Measurements from ENCODE around the gene TRAPPC2.
"Not testable (repeated sequence)": the region's sequence is repeated elsewhere in the genome, so short reads cannot be mapped to it uniquely, and the experiment has no call there.

TRAPPC2 gene

GRCh38 chrX:13730523-13730922, 3.9 kb downstream of the TRAPPC2 start:
- not testable (repeated sequence) for H3K4me3 Mint-ChIP-seq; H3K27ac Mint-ChIP-seq; H3K27me3 Mint-ChIP-seq; ATAC-seq (replicated peaks); H3K9me3 Mint-ChIP-seq; DNase-seq
- Mint-ChIP-seq H3K4me1 (peaks cover 44 to 55% of the 10 kb centered on the region in 2 donors), H3K36me3 (peaks cover 31 to 54% of the 10 kb centered on the region in 2 donors)

- H3K4me3 Mint-ChIP-seq; H3K27me3 Mint-ChIP-seq; DNase-seq; ATAC-seq (replicated peaks); H3K9me3 Mint-ChIP-seq: not testable (repeated sequence)
- Mint-ChIP-seq H3K36me3 (peaks cover 38 to 79% of the 10 kb centered on the region in 2 donors), H3K4me1 (peaks cover 40 to 52% of the 10 kb centered on the region in 2 donors), H3K27ac (peak overlapping the region; percentile 42)
Observed at GRCh38 chrX:13726583-13726982, 7.8 kb downstream of the TRAPPC2 start.

- not testable (repeated sequence) for H3K4me3 Mint-ChIP-seq, DNase-seq, H3K27ac Mint-ChIP-seq
Observed at GRCh38 chrX:13724878-13725277, 9.5 kb downstream of the TRAPPC2 start.

GRCh38 chrX:13721819-13722519, 12.5 kb downstream of the TRAPPC2 start:
- Mint-ChIP-seq H3K4me3 (no peak overlapping the region), H3K27me3 (peaks cover 0 to 3% of the 10 kb centered on the region in 2 donors), H3K36me3 (peaks cover 27 to 83% of the 10 kb centered on the region in 2 donors), H3K27ac (no peak overlapping the region), H3K4me1 (peaks cover 34 to 36% of the 10 kb centered on the region in 2 donors), H3K9me3 (peaks cover 2 to 4% of the 10 kb centered on the region in 2 donors)
- DNase-seq: no peak
- no peak for ATAC-seq (replicated peaks)

More at GRCh38 chrX:13724878-13725277, 9.5 kb downstream of the TRAPPC2 start:
- ATAC-seq (replicated peaks); H3K9me3 Mint-ChIP-seq; H3K27me3 Mint-ChIP-seq: not testable (repeated sequence)
- peaks cover 37 to 84% of the 10 kb centered on the region in 2 donors for H3K36me3 Mint-ChIP-seq
- H3K4me1 Mint-ChIP-seq: peaks cover 42 to 52% of the 10 kb centered on the region in 2 donors

- H3K9me3 Mint-ChIP-seq: no peaks in the 10 kb centered on the region
- H3K4me3 Mint-ChIP-seq: no peak overlapping the region
- no peaks in the 10 kb centered on the region for H3K27me3 Mint-ChIP-seq
- peaks cover 24 to 80% of the 10 kb centered on the region in 2 donors for H3K36me3 Mint-ChIP-seq
- H3K4me1 Mint-ChIP-seq: peaks cover 30% of the 10 kb centered on the region in 2 donors
- no peak for DNase-seq
- no peak for ATAC-seq (replicated peaks)
- no peak overlapping the region for H3K27ac Mint-ChIP-seq
Observed at GRCh38 chrX:13721371-13721770, 13.0 kb downstream of the TRAPPC2 start.

- H3K27ac Mint-ChIP-seq: no peak overlapping the region
- H3K4me3 Mint-ChIP-seq: no peak overlapping the region
Observed at GRCh38 chrX:13719192-13719856, 15.1 kb downstream of the TRAPPC2 start.

GRCh38 chrX:13717700-13718472, 16.5 kb downstream of the TRAPPC2 start:
- peaks cover 12 to 62% of the 10 kb centered on the region in 2 donors for H3K36me3 Mint-ChIP-seq
- H3K27me3 Mint-ChIP-seq: no peaks in the 10 kb centered on the region
- ATAC-seq (replicated peaks) (no peak), DNase-seq (no peak)
- no peak overlapping the region for H3K4me3 Mint-ChIP-seq
- H3K27ac Mint-ChIP-seq: no peak overlapping the region
- H3K4me1 Mint-ChIP-seq: peaks cover 11 to 14% of the 10 kb centered on the region in 2 donors
- no peaks in the 10 kb centered on the region for H3K9me3 Mint-ChIP-seq

More at GRCh38 chrX:13719192-13719856, 15.1 kb downstream of the TRAPPC2 start:
- ATAC-seq (replicated peaks) (no peak), DNase-seq (no peak)
- Mint-ChIP-seq H3K4me1 (peaks cover 19 to 21% of the 10 kb centered on the region in 2 donors), H3K9me3 (no peaks in the 10 kb centered on the region), H3K27me3 (no peaks in the 10 kb centered on the region), H3K36me3 (peaks cover 17 to 73% of the 10 kb centered on the region in 2 donors)

GRCh38 chrX:13716905-13717304, 17.5 kb downstream of the TRAPPC2 start:
- Mint-ChIP-seq H3K4me3 (peak overlapping the region in 1 of 2 donors; percentile 8), H3K4me1 (peaks cover 6 to 9% of the 10 kb centered on the region in 2 donors), H3K9me3 (no peaks in the 10 kb centered on the region), H3K36me3 (peaks cover 8 to 56% of the 10 kb centered on the region in 2 donors), H3K27ac (no peak overlapping the region), H3K27me3 (no peaks in the 10 kb centered on the region)
- DNase-seq: no peak
- no peak for ATAC-seq (replicated peaks)

- Mint-ChIP-seq H3K4me1 (peaks cover 6 to 12% of the 10 kb centered on the region in 2 donors), H3K27me3 (no peaks in the 10 kb centered on the region), H3K4me3 (no peak overlapping the region), H3K27ac (no peak overlapping the region), H3K9me3 (no peaks in the 10 kb centered on the region), H3K36me3 (peaks cover 11 to 58% of the 10 kb centered on the region in 2 donors)
- ATAC-seq (replicated peaks): no peak
- DNase-seq: no peak
Observed at GRCh38 chrX:13716455-13716854, 18.0 kb downstream of the TRAPPC2 start.

- ATAC-seq (replicated peaks) (no peak), DNase-seq (no peak)
- Mint-ChIP-seq H3K4me3 (no peak overlapping the region), H3K4me1 (peaks cover 5 to 6% of the 10 kb centered on the region in 2 donors), H3K27me3 (no peaks in the 10 kb centered on the region), H3K27ac (no peak overlapping the region), H3K9me3 (no peaks in the 10 kb centered on the region), H3K36me3 (peaks cover 17 to 47% of the 10 kb centered on the region in 2 donors)
Observed at GRCh38 chrX:13711141-13711540, 23.3 kb downstream of the TRAPPC2 start.

- H3K36me3 Mint-ChIP-seq: peaks cover 14 to 18% of the 10 kb centered on the region in 2 donors
- H3K27ac Mint-ChIP-seq: no peak overlapping the region
- H3K4me1 Mint-ChIP-seq: peaks cover 16 to 34% of the 10 kb centered on the region in 2 donors
- no peak overlapping the region for H3K4me3 Mint-ChIP-seq
- ATAC-seq (replicated peaks): no peak
- H3K9me3 Mint-ChIP-seq: no peaks in the 10 kb centered on the region
- H3K27me3 Mint-ChIP-seq: peaks cover 0 to 4% of the 10 kb centered on the region in 2 donors
- no peak for DNase-seq
Observed at GRCh38 chrX:13703589-13703988, 30.8 kb downstream of the TRAPPC2 start.

GRCh38 chrX:13703135-13703534, 31.3 kb downstream of the TRAPPC2 start:
- peaks cover 0 to 4% of the 10 kb centered on the region in 2 donors for H3K27me3 Mint-ChIP-seq
- ATAC-seq (replicated peaks) (no peak), DNase-seq (no peak)
- H3K4me1 Mint-ChIP-seq: peaks cover 16 to 34% of the 10 kb centered on the region in 2 donors
- H3K27ac Mint-ChIP-seq: no peak overlapping the region
- peaks cover 12 to 14% of the 10 kb centered on the region in 2 donors for H3K36me3 Mint-ChIP-seq
- H3K9me3 Mint-ChIP-seq: no peaks in the 10 kb centered on the region
- H3K4me3 Mint-ChIP-seq: no peak overlapping the region

GRCh38 chrX:13702111-13702789, 32.2 kb downstream of the TRAPPC2 start:
- Mint-ChIP-seq H3K27ac (no peak overlapping the region), H3K36me3 (peaks cover 7 to 8% of the 10 kb centered on the region in 2 donors), H3K4me1 (peaks cover 18 to 42% of the 10 kb centered on the region in 2 donors), H3K9me3 (no peaks in the 10 kb centered on the region), H3K4me3 (no peak overlapping the region), H3K27me3 (peaks cover 0 to 4% of the 10 kb centered on the region in 2 donors)
- no peak for DNase-seq
- no peak for ATAC-seq (replicated peaks)

GRCh38 chrX:13700380-13700779, 34.0 kb downstream of the TRAPPC2 start:
- Mint-ChIP-seq H3K27ac (no peak overlapping the region), H3K27me3 (peaks cover 0 to 3% of the 10 kb centered on the region in 2 donors), H3K4me3 (no peak overlapping the region), H3K4me1 (peaks cover 27 to 58% of the 10 kb centered on the region in 2 donors), H3K9me3 (no peaks in the 10 kb centered on the region), H3K36me3 (peaks cover 3 to 7% of the 10 kb centered on the region in 2 donors)
- ATAC-seq (replicated peaks): no peak
- no peak for DNase-seq
